Breast epithelium (tissue), 4 donors: ENCODE measurements around the gene PTPN1. TPM values are rescaled to one million over a fixed set of nuclear protein-coding genes. Genes with fewer than 3 reads are reported as not detected.

ENCODE experiments used
- DNase-seq, 2 donors: peaks; one replicate each; pipeline ENCODE4 v3.0.0-alpha.2; 2019; ENCODE audit warnings: low spot score in 2 of 2
- H3K27ac ChIP-seq, 2 donors: fragments of 200-600 bp; sonication (generic) in 1 of 2; one replicate each; pipeline ENCODE4 v1.5.1; 2016 to 2019; ENCODE audit warnings: mild to moderate bottlenecking in 1 of 2
- H3K27me3 ChIP-seq, 2 donors: fragments of 200-600 bp; sonication (generic) in 1 of 2; one replicate each; pipeline versions ENCODE4 v1.5.1 to v1.6.0; 2017 to 2019; ENCODE audit warnings: control low read depth in 1 of 2, mild to moderate bottlenecking in 1 of 2
- H3K36me3 ChIP-seq: fragments of 200-600 bp; one replicate; pipeline ENCODE4 v1.5.1; 2019
- H3K4me1 ChIP-seq, 2 donors: fragments of 200-600 bp; sonication (generic); one replicate each; pipeline ENCODE4 v1.5.1; 2016 to 2019; ENCODE audit warnings: control low read depth in 1 of 2
- H3K4me3 ChIP-seq, 3 donors: fragments of 200-600 bp; sonication (generic); 1 replicate in 2 of 3; 2 replicates in 1 of 3; pipeline ENCODE4 v1.5.1; 2016 to 2019; ENCODE audit warnings: mild to moderate bottlenecking in 3 of 3, moderate library complexity in 2 of 3
- H3K9me3 ChIP-seq, 2 donors: fragments of 200-600 bp; sonication (generic) in 1 of 2; one replicate each; pipeline ENCODE4 v1.5.1; 2016 to 2019; ENCODE audit warnings: control low read depth in 1 of 2
- POLR2A ChIP-seq: fragments of 450-650 bp; IDR thresholded peaks from one replicate; pipeline ENCODE4 v1.6.1; 2016; ENCODE audit warnings: antibody characterized with exemption, mild to moderate bottlenecking, moderate library complexity
- POLR2AphosphoS5 ChIP-seq, 3 donors: sonication (generic); formaldehyde crosslinking; IDR thresholded peaks; one replicate each; pipeline ENCODE4 v1.6.1; 2017; ENCODE audit warnings: antibody characterized with exemption in 3 of 3
- intact Hi-C: fragments of 100-400 bp; cut with DNase I; formaldehyde crosslinking; loops from one replicate; pipeline ENCODE4 v1.15.1; 2023; ENCODE audit warnings: low total_unique reads
- total RNA-seq, 3 donors: library from RNA; depleted of rRNA; stranded (reverse); fragments of >200 nt; gene quantifications; one replicate each; pipeline ENCODE4 v1.1.0, GENCODE V29; 2016
- TF ChIP-seq, protein P1 (sequence below), 3 donors: fragments of 450-650 bp; IDR thresholded peaks; one replicate each; pipeline ENCODE4 v1.5.1; 2016 to 2017; ENCODE audit warnings: antibody characterized with exemption in 3 of 3, mild to moderate bottlenecking in 3 of 3, moderate library complexity in 3 of 3

Gene PTPN1
- total RNA-seq, 3 donors from 2014 or later, result 23.8 to 29.2 (median 28.5) TPM

DNA sequence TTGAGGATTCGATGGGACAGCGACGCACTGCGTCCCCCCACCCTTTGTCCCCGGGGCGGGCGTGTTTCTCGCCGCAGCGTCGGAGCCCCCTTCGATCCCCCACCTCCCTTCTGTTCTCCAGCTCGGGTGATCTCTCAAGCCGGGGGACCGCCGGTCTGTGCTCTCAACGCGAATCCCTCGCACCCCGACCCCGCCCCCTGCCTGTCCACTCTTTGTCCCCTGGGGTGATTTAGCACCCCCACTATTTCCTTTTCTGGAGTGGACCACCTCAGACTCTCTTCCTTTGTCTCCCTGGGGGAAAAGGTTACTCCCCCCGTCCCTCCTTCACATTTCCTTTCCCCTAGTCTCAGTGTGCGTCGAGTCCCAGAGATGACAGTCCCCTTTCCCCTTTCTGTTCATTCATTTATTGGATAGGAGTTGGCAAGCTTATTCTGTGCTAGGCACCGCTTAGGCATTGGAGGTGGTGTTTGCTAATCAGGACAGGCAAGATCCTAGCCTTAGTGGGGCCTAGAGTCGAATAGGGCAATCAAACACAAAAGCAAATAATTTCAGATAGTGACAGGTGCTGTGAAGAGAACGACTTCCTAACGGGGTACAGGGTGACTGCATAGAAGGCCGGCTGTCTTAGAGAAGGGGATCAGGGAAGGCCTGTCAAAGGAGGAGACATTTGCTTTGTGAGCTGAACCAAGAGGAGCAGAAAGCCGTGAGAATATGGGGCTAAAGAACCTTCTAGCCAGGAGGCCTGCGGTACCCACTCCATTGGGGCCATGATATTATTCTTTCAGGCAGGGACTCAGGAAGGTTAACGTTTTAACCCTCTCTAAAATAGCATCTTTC, 741 bp downstream of the PTPN1 start:
- H3K4me3 ChIP-seq, result peak overlapping the region; percentile 97 to 100 (median 99)
- no peaks in the 10 kb centered on the region for H3K27me3 ChIP-seq
- H3K4me1 ChIP-seq, result peaks cover 0 to 10% of the 10 kb centered on the region in 2 donors
- TF ChIP-seq POLR2A (no peak), POLR2AphosphoS5 (IDR thresholded peaks at IDR 0.05) (no peak)
- TF ChIP-seq, protein P1, sequence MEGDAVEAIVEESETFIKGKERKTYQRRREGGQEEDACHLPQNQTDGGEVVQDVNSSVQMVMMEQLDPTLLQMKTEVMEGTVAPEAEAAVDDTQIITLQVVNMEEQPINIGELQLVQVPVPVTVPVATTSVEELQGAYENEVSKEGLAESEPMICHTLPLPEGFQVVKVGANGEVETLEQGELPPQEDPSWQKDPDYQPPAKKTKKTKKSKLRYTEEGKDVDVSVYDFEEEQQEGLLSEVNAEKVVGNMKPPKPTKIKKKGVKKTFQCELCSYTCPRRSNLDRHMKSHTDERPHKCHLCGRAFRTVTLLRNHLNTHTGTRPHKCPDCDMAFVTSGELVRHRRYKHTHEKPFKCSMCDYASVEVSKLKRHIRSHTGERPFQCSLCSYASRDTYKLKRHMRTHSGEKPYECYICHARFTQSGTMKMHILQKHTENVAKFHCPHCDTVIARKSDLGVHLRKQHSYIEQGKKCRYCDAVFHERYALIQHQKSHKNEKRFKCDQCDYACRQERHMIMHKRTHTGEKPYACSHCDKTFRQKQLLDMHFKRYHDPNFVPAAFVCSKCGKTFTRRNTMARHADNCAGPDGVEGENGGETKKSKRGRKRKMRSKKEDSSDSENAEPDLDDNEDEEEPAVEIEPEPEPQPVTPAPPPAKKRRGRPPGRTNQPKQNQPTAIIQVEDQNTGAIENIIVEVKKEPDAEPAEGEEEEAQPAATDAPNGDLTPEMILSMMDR (IDR thresholded peaks at IDR 0.05), result no peak
- H3K36me3 ChIP-seq, result no peaks in the 10 kb centered on the region
- no peaks in the 10 kb centered on the region for H3K9me3 ChIP-seq
- DNase-seq, result peak in 1 of 2 donors; percentile 18
- peak overlapping the region; percentile 92 to 94 for H3K27ac ChIP-seq
- intact Hi-C loops, result no loop called here

DNA sequence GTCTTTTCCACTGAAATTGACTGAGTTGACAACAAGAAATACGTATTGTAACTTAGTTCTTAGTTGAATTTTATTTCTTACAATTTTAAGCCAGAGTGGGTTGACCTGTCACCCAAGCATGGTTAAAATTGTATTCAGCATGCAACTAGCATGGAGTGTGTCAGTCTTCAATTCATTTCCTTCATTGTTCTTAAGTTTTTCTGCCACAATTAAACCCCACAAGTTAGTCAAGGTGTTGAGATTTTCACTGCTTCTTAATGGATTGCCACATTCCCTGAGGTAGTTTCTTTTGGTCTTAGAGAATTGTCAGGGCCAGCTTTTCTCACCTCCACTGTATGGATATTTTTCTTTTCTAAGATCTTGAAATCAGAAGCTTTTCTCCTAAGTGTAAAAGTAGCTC, 2.1 kb downstream of the PTPN1 start:
- H3K36me3 ChIP-seq, result no peaks in the 10 kb centered on the region
- H3K4me1 ChIP-seq, result peaks cover 0 to 10% of the 10 kb centered on the region in 2 donors
- no peaks in the 10 kb centered on the region for H3K9me3 ChIP-seq
- no peaks in the 10 kb centered on the region for H3K27me3 ChIP-seq
- H3K4me3 ChIP-seq, result peak overlapping the region; percentile 97 to 100 (median 99)
- no peak for DNase-seq
- H3K27ac ChIP-seq, result no peak overlapping the region
- TF ChIP-seq, protein P1 (IDR thresholded peaks at IDR 0.05), result no peak
- TF ChIP-seq POLR2AphosphoS5 (IDR thresholded peaks at IDR 0.05) (no peak), POLR2A (no peak)
- intact Hi-C loops, result no loop called here

DNA sequence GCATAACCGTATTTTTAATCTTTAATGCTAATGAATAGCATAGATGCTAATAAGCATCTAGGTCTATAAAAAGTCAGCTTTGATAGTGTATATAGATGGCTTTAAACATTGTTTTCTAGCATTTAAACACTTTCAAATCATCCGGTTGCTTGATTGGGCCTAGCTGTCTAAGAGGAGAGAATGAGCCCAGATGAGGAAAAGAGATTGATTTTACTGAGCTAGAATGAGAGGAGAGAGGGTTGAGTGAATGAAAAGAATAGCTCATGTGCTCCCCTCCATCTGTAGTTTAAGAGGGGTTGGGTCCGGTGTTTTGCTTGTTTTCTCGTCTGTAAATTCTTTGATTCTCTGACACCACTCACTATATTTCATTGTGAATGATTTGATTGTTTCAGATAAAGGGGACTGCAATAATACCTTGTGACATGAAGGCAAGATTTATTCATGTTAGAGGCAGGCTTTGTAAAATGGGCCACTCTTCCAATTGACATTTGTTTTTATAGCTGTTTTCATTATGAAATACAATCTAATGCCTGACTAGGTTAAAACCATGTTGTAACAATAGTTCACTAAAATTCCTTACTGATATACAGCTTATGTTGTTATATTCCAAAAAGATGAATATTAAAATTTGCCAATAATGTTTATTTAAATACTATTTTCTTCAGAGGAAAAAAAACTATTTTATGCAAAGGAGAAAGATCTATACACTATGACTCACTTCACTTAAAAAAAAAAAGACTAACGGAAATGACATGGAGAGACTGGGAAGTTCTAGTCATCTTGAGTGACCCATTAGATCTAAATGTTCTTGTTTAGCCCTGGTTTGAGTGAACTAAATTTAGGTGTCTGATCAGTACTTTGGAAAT, 3.2 kb downstream of the PTPN1 start:
- H3K36me3 ChIP-seq, result no peaks in the 10 kb centered on the region
- intact Hi-C loops, result no loop called here
- peaks cover 0 to 10% of the 10 kb centered on the region in 2 donors for H3K4me1 ChIP-seq
- peak overlapping the region; percentile 22 to 23 for H3K27ac ChIP-seq
- H3K4me3 ChIP-seq, result peak overlapping the region in 1 of 3 donors; percentile 97
- no peaks in the 10 kb centered on the region for H3K9me3 ChIP-seq
- H3K27me3 ChIP-seq, result no peaks in the 10 kb centered on the region
- DNase-seq, result no peak
- TF ChIP-seq, protein P1 (IDR thresholded peaks at IDR 0.05), result no peak
- no peak for TF ChIP-seq POLR2A
- no peak for TF ChIP-seq POLR2AphosphoS5 (IDR thresholded peaks at IDR 0.05)

DNA sequence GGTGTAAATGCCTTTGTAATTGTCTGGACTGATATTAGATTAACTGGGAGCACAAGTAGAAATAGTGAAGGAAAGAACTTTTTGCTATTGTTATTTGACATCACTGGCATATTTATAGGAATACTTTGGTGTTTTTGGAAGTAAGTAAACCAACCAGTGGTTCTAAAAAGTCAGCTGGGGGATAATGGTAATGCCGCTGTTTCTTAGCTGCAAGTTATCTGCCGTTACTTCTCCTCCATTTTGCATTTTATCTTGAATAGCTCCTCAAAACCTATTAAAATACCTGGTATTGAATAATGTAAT, 3.8 kb downstream of the PTPN1 start:
- no peaks in the 10 kb centered on the region for H3K27me3 ChIP-seq
- no peak overlapping the region for H3K4me3 ChIP-seq
- peaks cover 0 to 10% of the 10 kb centered on the region in 2 donors for H3K4me1 ChIP-seq
- intact Hi-C loops, result no loop called here
- no peak for DNase-seq
- peak overlapping the region in 1 of 2 donors; percentile 22 for H3K27ac ChIP-seq
- TF ChIP-seq POLR2A (no peak), POLR2AphosphoS5 (IDR thresholded peaks at IDR 0.05) (no peak)
- TF ChIP-seq, protein P1 (IDR thresholded peaks at IDR 0.05), result no peak
- H3K9me3 ChIP-seq, result no peaks in the 10 kb centered on the region
- H3K36me3 ChIP-seq, result no peaks in the 10 kb centered on the region

DNA sequence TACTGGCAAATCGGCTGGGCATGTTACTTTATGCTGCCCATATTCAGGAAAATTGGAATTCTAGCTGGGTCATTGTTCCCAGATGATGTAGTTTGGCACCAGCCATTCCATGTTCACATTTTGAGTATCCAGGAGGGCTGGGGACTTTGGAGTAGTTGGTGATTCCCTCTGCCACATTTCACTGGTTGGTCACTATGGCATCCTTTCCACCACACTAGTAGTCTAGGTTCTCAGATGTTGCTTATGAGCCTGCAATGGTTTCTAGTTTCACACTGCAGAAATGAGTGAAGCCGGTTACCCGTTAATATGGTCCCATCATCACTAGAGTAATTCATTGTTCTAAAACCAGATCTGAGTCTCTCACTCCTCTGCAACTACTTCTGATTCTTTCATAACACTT, 4.6 kb downstream of the PTPN1 start:
- Histone ChIP-seq H3K27me3 (no peaks in the 10 kb centered on the region), H3K27ac (no peak overlapping the region), H3K4me3 (no peak overlapping the region), H3K4me1 (peaks cover 0 to 10% of the 10 kb centered on the region in 2 donors), H3K9me3 (no peaks in the 10 kb centered on the region), H3K36me3 (no peaks in the 10 kb centered on the region)
- intact Hi-C loops, result no loop called here
- TF ChIP-seq, protein P1 (IDR thresholded peaks at IDR 0.05), result no peak
- TF ChIP-seq POLR2AphosphoS5 (IDR thresholded peaks at IDR 0.05) (no peak), POLR2A (no peak)
- no peak for DNase-seq
